ENCODE measurements around the gene NPFF. TPM values are rescaled to one million over a fixed set of nuclear protein-coding genes. Genes with fewer than 3 reads are reported as not detected.

NPFF gene
- total and polyA plus RNA-seq, 4 donors, result not detected

- Histone ChIP-seq H3K9ac (ENCODE audit: low read depth in 1 of 2, low read length in 2 of 2) (no peak overlapping the region), H3K27ac (ENCODE audit: low read depth in 1 of 2, low read length in 2 of 2) (no peak overlapping the region), H3K27me3 (ENCODE audit: control insufficient read depth in 4 of 4, insufficient read depth in 4 of 4, low read length in 3 of 4) (no peaks in the 10 kb centered on the region), H3K4me3 (ENCODE audit: low read depth in 1 of 3, low read length in 3 of 3) (no peak overlapping the region), H3K4me1 (ENCODE audit: control insufficient read depth in 4 of 4, insufficient read depth in 4 of 4, low read length in 3 of 4) (peaks cover 5 to 18% (median 15%) of the 10 kb centered on the region in 4 donors), H3K36me3 (ENCODE audit: control insufficient read depth in 4 of 4, insufficient read depth in 3 of 4, low read depth in 1 of 4, low read length in 3 of 4) (peaks cover 0 to 19% (median 6%) of the 10 kb centered on the region in 4 donors), H3K9me3 (ENCODE audit: control insufficient read depth in 4 of 4, low read length in 3 of 4) (no peaks in the 10 kb centered on the region)
- DNase-seq (ENCODE audit: low spot score), result no peak
- 88% methylated on average over 19 of the region's 19 CpGs for WGBS
- TF ChIP-seq RXRA (IDR thresholded peaks at IDR 0.05), result no peak
- TF ChIP-seq JUND (IDR thresholded peaks at IDR 0.05), result no peak
- TF ChIP-seq RAD21 (IDR thresholded peaks at IDR 0.05), result no peak
- TF ChIP-seq CTCF (IDR thresholded peaks at IDR 0.05; ENCODE audit: low read depth, low read length, missing input control), result no peak
- no peak for TF ChIP-seq HNF4A (conservative IDR thresholded peaks at IDR 0.05)
- no peak for TF ChIP-seq NR2F2 (IDR thresholded peaks at IDR 0.05)
- TF ChIP-seq ZBTB33 (IDR thresholded peaks at IDR 0.05), result no peak
- no peak for TF ChIP-seq EGR1 (IDR thresholded peaks at IDR 0.05; ENCODE audit: low read depth in 2 of 2)
- no peak for TF ChIP-seq REST (IDR thresholded peaks at IDR 0.05)
Observed at GRCh38 chr12:53505555-53506449, 1.5 kb downstream of the NPFF start.

GRCh38 chr12:53505086-53505485 lies 2.2 kb downstream of the NPFF start:
- Histone ChIP-seq H3K36me3 (ENCODE audit: control insufficient read depth in 4 of 4, insufficient read depth in 3 of 4, low read depth in 1 of 4, low read length in 3 of 4) (peaks cover 0 to 19% (median 6%) of the 10 kb centered on the region in 4 donors), H3K27ac (ENCODE audit: low read depth in 1 of 2, low read length in 2 of 2) (no peak overlapping the region), H3K9me3 (ENCODE audit: control insufficient read depth in 4 of 4, low read length in 3 of 4) (no peaks in the 10 kb centered on the region), H3K4me3 (ENCODE audit: low read depth in 1 of 3, low read length in 3 of 3) (no peak overlapping the region), H3K4me1 (ENCODE audit: control insufficient read depth in 4 of 4, insufficient read depth in 4 of 4, low read length in 3 of 4) (peaks cover 5 to 19% (median 17%) of the 10 kb centered on the region in 4 donors), H3K9ac (ENCODE audit: low read depth in 1 of 2, low read length in 2 of 2) (no peak overlapping the region), H3K27me3 (ENCODE audit: control insufficient read depth in 4 of 4, insufficient read depth in 4 of 4, low read length in 3 of 4) (no peaks in the 10 kb centered on the region)
- 93% methylated on average over 10 of the region's 10 CpGs for WGBS
- DNase-seq (ENCODE audit: low spot score), result no peak
- TF ChIP-seq NR2F2 (IDR thresholded peaks at IDR 0.05) (no peak), HNF4G (IDR thresholded peaks at IDR 0.05) (no peak), ZBTB33 (IDR thresholded peaks at IDR 0.05) (no peak), ATF3 (IDR thresholded peaks at IDR 0.05) (no peak), REST (IDR thresholded peaks at IDR 0.05) (no peak), HNF4A (conservative IDR thresholded peaks at IDR 0.05) (no peak), MAX (IDR thresholded peaks at IDR 0.05) (no peak), JUND (IDR thresholded peaks at IDR 0.05) (no peak), FOXA1 (IDR thresholded peaks at IDR 0.05) (no peak), FOXA2 (IDR thresholded peaks at IDR 0.05) (no peak), GABPA (IDR thresholded peaks at IDR 0.05 in 1 of 2, conservative IDR thresholded peaks at IDR 0.05 in 1 of 2) (no peak), RAD21 (IDR thresholded peaks at IDR 0.05) (no peak), EGR1 (IDR thresholded peaks at IDR 0.05; ENCODE audit: low read depth in 2 of 2) (no peak)

All from liver (tissue), 9 donors.